ENCODE measurements around the gene ST6GAL1. TPM values are rescaled to one million over a fixed set of nuclear protein-coding genes. Genes with fewer than 3 reads are reported as not detected.

Gene ST6GAL1
- total and polyA plus RNA-seq, 10 of the 15 experiments (the other 5 are each of a cell fraction or from before 2014, with no cell fraction given), result 74.2 to 248 (median 149) TPM

DNA sequence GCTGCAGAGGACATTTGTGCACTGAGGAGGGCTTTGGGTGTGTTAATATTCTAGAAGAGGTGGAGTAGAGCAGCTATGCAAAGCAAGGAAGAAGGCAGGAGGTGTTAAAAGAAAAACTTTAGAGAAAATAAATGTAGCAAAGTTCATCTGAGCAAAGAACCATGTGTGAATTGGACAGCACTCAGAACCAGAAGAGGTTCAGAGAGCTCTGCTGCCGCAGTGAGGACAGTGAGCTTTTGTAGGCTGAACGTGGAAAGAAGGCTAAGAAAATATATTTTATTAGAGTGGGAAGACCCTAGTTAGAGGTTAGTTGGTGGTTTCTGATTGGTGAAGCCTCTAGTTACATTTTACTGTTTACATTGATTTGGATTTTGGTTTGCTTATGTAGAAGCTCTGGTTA is 50.7 kb downstream of the ST6GAL1 start (continued):
- TF ChIP-seq EGR1 (IDR thresholded peaks at IDR 0.05; ENCODE audit: borderline replicate concordance in 1 of 2, low read depth in 2 of 2, low read length in 2 of 2) (no peak), TCF7 (IDR thresholded peaks at IDR 0.05; ENCODE audit: borderline replicate concordance) (no peak), EZH2 (IDR thresholded peaks at IDR 0.05; ENCODE audit: borderline replicate concordance, control insufficient read depth, low read depth, low read length) (no peak), RELA (IDR thresholded peaks at IDR 0.05; ENCODE audit: borderline replicate concordance, partially characterized antibody) (no peak), CHD4 (IDR thresholded peaks at IDR 0.05) (no peak), RFX5 (IDR thresholded peaks at IDR 0.05; ENCODE audit: low read depth, low read length) (no peak), CBX3 (IDR thresholded peaks at IDR 0.05; ENCODE audit: borderline replicate concordance, low read depth) (no peak), SMAD1 (IDR thresholded peaks at IDR 0.05; ENCODE audit: low read depth, partially characterized antibody) (no peak), KDM1A (IDR thresholded peaks at IDR 0.05; ENCODE audit: borderline replicate concordance) (no peak), EP300 (IDR thresholded peaks at IDR 0.05; ENCODE audit: borderline replicate concordance in 1 of 2, control insufficient read depth in 1 of 2, low read depth in 2 of 2, low read length in 2 of 2) (no peak)

DNA sequence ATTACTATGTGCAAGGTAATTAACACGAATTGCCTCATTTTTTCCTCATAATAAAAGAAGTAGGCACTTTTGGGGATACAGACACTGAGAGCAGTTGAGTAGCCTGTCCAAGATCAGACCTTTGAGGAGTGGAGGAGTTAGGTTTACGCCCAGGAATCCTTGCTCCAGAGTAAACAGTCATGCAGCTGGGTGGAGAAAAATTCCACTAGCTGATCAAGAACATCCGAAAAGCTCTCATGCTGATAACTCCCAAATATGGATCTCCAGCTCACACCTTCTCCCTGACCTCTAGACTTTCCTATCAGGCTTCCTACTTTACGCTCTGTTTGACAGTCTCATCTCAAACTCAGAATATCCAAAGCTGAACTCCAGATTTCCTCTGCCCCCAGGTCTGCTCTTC is 53.3 kb downstream of the ST6GAL1 start:
- peaks cover 22% of the 10 kb centered on the region for H3K4me1 ChIP-seq (ENCODE audit: control insufficient read depth, insufficient read depth, low read length)
- ChIA-PET SMC1A (ENCODE audit: uncharacterized antibody, unreplicated experiment) (interaction anchor here (0.6 to 1.2 kb wide), 4 partner anchors 9 to 391 kb away, joined by 3 read pairs; no protein-coding TSS in a partner anchor), POLR2A (no interaction called here), RAD21 (ENCODE audit: unreplicated experiment) (no interaction called here), CTCF (no interaction called here)
- H2AFZ ChIP-seq (ENCODE audit: control insufficient read depth, low read depth, low read length), result no peak overlapping the region
- H3K27ac ChIP-seq (ENCODE audit: control insufficient read depth, insufficient read depth), result no peak overlapping the region
- H3K9ac ChIP-seq (ENCODE audit: control insufficient read depth, insufficient read depth, low read length), result no peak overlapping the region
- no peak for TF ChIP-seq NR2C1 (IDR thresholded peaks at IDR 0.05)
- no peak for TF ChIP-seq LARP7 (IDR thresholded peaks at IDR 0.05)
- TF ChIP-seq MYB (IDR thresholded peaks at IDR 0.05; ENCODE audit: borderline replicate concordance, low read depth, low read length), result no peak
- no peak for TF ChIP-seq CBX5 (IDR thresholded peaks at IDR 0.05; ENCODE audit: low read depth)
- TF ChIP-seq POU2F2 (IDR thresholded peaks at IDR 0.05; ENCODE audit: borderline replicate concordance, low read depth, low read length), result no peak
- TF ChIP-seq, protein P1, sequence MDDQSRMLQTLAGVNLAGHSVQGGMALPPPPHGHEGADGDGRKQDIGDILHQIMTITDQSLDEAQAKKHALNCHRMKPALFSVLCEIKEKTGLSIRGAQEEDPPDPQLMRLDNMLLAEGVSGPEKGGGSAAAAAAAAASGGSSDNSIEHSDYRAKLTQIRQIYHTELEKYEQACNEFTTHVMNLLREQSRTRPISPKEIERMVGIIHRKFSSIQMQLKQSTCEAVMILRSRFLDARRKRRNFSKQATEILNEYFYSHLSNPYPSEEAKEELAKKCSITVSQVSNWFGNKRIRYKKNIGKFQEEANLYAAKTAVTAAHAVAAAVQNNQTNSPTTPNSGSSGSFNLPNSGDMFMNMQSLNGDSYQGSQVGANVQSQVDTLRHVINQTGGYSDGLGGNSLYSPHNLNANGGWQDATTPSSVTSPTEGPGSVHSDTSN (IDR thresholded peaks at IDR 0.05; ENCODE audit: insufficient replicate concordance, low read depth, low read length), result no peak
- no peak for TF ChIP-seq HDAC6 (IDR thresholded peaks at IDR 0.05; ENCODE audit: unreplicated experiment)
- TF ChIP-seq, protein P2, sequence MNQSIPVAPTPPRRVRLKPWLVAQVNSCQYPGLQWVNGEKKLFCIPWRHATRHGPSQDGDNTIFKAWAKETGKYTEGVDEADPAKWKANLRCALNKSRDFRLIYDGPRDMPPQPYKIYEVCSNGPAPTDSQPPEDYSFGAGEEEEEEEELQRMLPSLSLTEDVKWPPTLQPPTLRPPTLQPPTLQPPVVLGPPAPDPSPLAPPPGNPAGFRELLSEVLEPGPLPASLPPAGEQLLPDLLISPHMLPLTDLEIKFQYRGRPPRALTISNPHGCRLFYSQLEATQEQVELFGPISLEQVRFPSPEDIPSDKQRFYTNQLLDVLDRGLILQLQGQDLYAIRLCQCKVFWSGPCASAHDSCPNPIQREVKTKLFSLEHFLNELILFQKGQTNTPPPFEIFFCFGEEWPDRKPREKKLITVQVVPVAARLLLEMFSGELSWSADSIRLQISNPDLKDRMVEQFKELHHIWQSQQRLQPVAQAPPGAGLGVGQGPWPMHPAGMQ (IDR thresholded peaks at IDR 0.05; ENCODE audit: borderline replicate concordance), result no peak
- no peak for TF ChIP-seq NR2F1 (conservative IDR thresholded peaks at IDR 0.05)
- no peak for TF ChIP-seq ZNF622 (IDR thresholded peaks at IDR 0.05)
- H3K27me3 ChIP-seq (replicated peaks in 1 of 2; ENCODE audit: control insufficient read depth in 2 of 2, insufficient read depth in 2 of 2, low read length in 1 of 2), result no peaks in the 10 kb centered on the region
- in situ Hi-C loops (cut with MboI) (no loop called here), intact Hi-C loops (cut with micrococcal nuclease; ENCODE audit: unreplicated experiment) (no loop called here)
- no peaks in the 10 kb centered on the region for H4K20me1 ChIP-seq (ENCODE audit: control insufficient read depth, insufficient read depth)
- no peaks in the 10 kb centered on the region for H3K9me3 ChIP-seq (replicated peaks; ENCODE audit: control insufficient read depth, insufficient read depth, low read length)
- ATAC-seq, result no peak
- FAIRE-seq, result no peak
- no TSS peak for BruUV-seq (replicated peaks)
- H3K4me3 ChIP-seq, result no peak overlapping the region
- WGBS (ENCODE audit: insufficient coverage, insufficient replicate concordance, low lambda C conversion rate, missing lambda C conversion rate), result 100% methylated on average over 4 of the region's 4 CpGs
- H3K4me2 ChIP-seq (ENCODE audit: control insufficient read depth, insufficient read depth), result no peak overlapping the region
- peaks cover 0 to 13% of the 10 kb centered on the region in 2 experiments for H3K36me3 ChIP-seq (ENCODE audit: control insufficient read depth in 2 of 2, insufficient read depth in 2 of 2, low read length in 1 of 2)
- H3K79me2 ChIP-seq (ENCODE audit: control insufficient read depth, insufficient read depth, low read length), result peaks cover 10% of the 10 kb centered on the region
- no peak for DNase-seq (ENCODE audit: low read depth, low spot score)

Data from GM12878 (cell line).